ENCODE measurements around the gene RNF145.

The RNF145 gene, protein sequence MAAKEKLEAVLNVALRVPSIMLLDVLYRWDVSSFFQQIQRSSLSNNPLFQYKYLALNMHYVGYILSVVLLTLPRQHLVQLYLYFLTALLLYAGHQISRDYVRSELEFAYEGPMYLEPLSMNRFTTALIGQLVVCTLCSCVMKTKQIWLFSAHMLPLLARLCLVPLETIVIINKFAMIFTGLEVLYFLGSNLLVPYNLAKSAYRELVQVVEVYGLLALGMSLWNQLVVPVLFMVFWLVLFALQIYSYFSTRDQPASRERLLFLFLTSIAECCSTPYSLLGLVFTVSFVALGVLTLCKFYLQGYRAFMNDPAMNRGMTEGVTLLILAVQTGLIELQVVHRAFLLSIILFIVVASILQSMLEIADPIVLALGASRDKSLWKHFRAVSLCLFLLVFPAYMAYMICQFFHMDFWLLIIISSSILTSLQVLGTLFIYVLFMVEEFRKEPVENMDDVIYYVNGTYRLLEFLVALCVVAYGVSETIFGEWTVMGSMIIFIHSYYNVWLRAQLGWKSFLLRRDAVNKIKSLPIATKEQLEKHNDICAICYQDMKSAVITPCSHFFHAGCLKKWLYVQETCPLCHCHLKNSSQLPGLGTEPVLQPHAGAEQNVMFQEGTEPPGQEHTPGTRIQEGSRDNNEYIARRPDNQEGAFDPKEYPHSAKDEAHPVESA

DNA sequence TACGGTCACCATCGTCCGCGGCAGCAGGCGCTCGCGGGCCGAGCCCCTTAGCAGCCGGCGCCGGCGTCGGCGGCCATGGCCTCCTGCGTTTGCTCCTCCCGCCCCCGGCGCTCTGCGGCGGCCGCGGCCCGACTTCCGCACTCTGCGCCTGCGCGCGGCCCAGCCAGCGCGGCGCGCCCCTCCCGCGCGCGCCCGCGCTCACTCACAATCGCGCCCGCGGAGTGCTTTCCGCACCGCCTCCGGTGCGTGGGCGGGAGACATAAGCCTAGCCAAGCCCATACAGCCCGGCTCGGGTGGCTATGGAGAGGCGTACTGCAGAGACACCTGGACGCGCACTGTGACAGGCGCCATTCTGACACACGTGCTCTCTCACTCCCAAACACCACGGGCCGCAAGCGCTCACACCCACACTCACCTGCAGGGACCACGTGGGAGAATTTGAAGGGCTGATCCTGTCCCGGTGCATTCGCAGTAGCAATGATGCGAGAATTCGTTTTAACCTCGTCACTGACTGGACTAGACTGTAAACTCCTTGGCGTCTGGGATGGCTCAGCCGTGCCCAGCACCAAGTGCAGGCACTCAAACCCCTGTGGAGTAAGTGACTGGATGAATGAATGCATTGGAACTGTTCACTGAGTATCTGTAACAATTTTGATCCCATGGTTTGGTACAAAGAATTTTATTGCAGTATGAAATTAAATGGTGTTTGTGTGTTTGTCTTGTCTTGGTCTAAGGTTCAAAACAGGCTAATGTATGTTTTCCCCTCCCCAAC lies at the start of gene RNF145:
Gene RNF145 (minus strand): TSS at position 116 of the 772 bp plus-strand sequence. CDS start 5,936 bp downstream, outside the sequence.
- no peaks in the 10 kb centered on the region for H3K27me3 ChIP-seq (ENCODE audit: insufficient read depth, insufficient read length)
- TF ChIP-seq ZNF274 (IDR thresholded peaks at IDR 0.05; ENCODE audit: low read depth, low read length) (no peak), SUZ12 (IDR thresholded peaks at IDR 0.05; ENCODE audit: extremely low read depth, insufficient read depth, insufficient read length) (no peak), YY1 (IDR thresholded peaks at IDR 0.05; ENCODE audit: insufficient read depth, insufficient read length) (no peak)
- peak within 1 kb of the TSS; percentile 85 for H3K9ac ChIP-seq (ENCODE audit: insufficient read length, low read depth)
- H3K9me3 ChIP-seq (ENCODE audit: insufficient read depth, low read length) = no peaks in the 10 kb centered on the region
- no peak for DNase-seq (ENCODE audit: low read depth, low spot score)
- no peaks in the 10 kb centered on the region for H3K36me3 ChIP-seq (ENCODE audit: insufficient read depth, insufficient read length, low read length)
- H3K4me3 ChIP-seq (ENCODE audit: insufficient read length, low read depth) = peak within 1 kb of the TSS; percentile 86
- H3K4me1 ChIP-seq (ENCODE audit: insufficient read depth, insufficient read length) = no peaks in the 10 kb centered on the region

DNA sequence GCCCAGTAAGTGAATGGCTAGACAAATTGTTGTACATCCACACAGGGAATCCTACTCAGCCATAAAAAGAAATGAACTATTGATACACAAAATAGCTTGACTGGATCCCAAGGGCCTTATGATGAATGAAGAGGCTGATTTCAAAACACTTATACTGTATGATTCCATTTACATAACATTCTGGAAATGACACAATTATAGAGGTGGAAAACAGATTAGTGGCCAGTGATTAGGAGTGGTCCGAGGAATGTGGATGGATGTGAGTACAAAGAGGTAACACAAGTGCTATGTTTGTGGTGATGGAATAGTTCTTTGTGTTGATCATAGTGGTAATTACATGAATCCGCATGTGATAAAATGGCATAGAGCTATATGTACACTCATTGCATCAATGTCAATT lies 49.0 kb upstream of the RNF145 start:
- DNase-seq (ENCODE audit: low read depth, low spot score) = no peak
- TF ChIP-seq ZNF274 (IDR thresholded peaks at IDR 0.05; ENCODE audit: low read depth, low read length) (no peak), SUZ12 (IDR thresholded peaks at IDR 0.05; ENCODE audit: extremely low read depth, insufficient read depth, insufficient read length) (no peak), YY1 (IDR thresholded peaks at IDR 0.05; ENCODE audit: insufficient read depth, insufficient read length) (no peak)
- no peak overlapping the region for H3K9ac ChIP-seq (ENCODE audit: insufficient read length, low read depth)

DNA sequence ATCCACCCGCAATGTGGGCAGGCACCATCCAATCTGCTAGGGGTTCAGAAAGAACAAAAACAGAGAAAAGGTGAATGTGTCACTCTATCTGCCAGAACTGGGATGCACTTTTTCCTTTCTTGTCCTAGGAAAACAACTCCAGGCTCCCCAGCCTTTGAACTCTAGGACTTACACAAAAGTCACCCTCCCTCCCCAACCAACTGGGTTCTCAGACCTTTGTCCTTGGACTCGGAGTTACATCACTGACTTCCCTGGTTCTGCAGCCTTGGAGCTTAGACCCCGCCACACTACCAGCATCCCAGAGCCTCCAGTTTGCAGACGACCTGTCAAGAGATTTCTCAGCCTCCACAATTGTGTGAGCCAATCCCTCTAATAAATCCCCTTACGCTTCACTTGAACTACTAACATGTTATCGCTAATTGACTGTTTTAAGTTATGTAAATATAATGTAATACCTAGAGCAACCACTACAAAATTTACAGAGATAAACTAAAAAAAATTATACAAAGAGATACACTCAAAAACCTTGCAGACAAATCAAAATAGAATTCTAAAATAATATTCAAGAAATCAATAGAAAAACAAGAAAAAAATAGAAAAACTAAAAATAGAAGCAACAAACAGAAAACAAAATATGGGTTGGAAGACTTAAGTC lies 48.4 kb upstream of the RNF145 start:
- no peaks in the 10 kb centered on the region for H3K27me3 ChIP-seq (ENCODE audit: insufficient read depth, insufficient read length)
- no peaks in the 10 kb centered on the region for H3K4me1 ChIP-seq (ENCODE audit: insufficient read depth, insufficient read length)
- no peak for DNase-seq (ENCODE audit: low read depth, low spot score)
- H3K36me3 ChIP-seq (ENCODE audit: insufficient read depth, insufficient read length, low read length) = no peaks in the 10 kb centered on the region
- no peaks in the 10 kb centered on the region for H3K9me3 ChIP-seq (ENCODE audit: insufficient read depth, low read length)
- H3K9ac ChIP-seq (ENCODE audit: insufficient read length, low read depth) = no peak overlapping the region
- TF ChIP-seq YY1 (IDR thresholded peaks at IDR 0.05; ENCODE audit: insufficient read depth, insufficient read length) = no peak
- TF ChIP-seq ZNF274 (IDR thresholded peaks at IDR 0.05; ENCODE audit: low read depth, low read length) = no peak
- no peak for TF ChIP-seq SUZ12 (IDR thresholded peaks at IDR 0.05; ENCODE audit: extremely low read depth, insufficient read depth, insufficient read length)
- no peak overlapping the region for H3K4me3 ChIP-seq (ENCODE audit: insufficient read length, low read depth)

More for the DNA sequence above, 49.0 kb upstream of the RNF145 start:
- H3K9me3 ChIP-seq (ENCODE audit: insufficient read depth, low read length) = no peaks in the 10 kb centered on the region
- H3K4me1 ChIP-seq (ENCODE audit: insufficient read depth, insufficient read length) = no peaks in the 10 kb centered on the region
- H3K36me3 ChIP-seq (ENCODE audit: insufficient read depth, insufficient read length, low read length) = no peaks in the 10 kb centered on the region
- H3K4me3 ChIP-seq (ENCODE audit: insufficient read length, low read depth) = no peak overlapping the region
- no peaks in the 10 kb centered on the region for H3K27me3 ChIP-seq (ENCODE audit: insufficient read depth, insufficient read length)

DNA sequence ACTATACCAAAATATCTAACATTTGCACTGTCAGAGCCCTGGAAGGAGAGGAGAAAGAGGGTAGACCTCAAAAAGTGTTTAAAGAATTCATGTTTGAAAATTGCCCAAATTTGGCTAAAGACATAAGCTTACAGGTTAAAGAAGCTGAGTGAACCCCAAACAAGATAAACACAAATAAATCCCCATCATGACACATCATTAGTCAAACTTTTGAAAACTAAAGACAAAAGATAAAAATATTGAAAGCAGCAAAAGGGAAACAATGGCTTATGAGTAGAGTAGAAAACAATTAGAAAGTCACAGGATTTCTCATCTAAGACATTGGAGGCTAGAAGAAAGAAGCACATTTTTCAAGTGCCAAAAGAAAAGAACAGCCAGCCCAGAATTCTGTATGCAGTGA lies 47.7 kb upstream of the RNF145 start:
- H3K9me3 ChIP-seq (ENCODE audit: insufficient read depth, low read length) = no peaks in the 10 kb centered on the region
- DNase-seq (ENCODE audit: low read depth, low spot score) = no peak
- H3K27me3 ChIP-seq (ENCODE audit: insufficient read depth, insufficient read length) = no peaks in the 10 kb centered on the region
- no peak overlapping the region for H3K9ac ChIP-seq (ENCODE audit: insufficient read length, low read depth)
- H3K4me1 ChIP-seq (ENCODE audit: insufficient read depth, insufficient read length) = no peaks in the 10 kb centered on the region
- TF ChIP-seq ZNF274 (IDR thresholded peaks at IDR 0.05; ENCODE audit: low read depth, low read length) = no peak
- TF ChIP-seq SUZ12 (IDR thresholded peaks at IDR 0.05; ENCODE audit: extremely low read depth, insufficient read depth, insufficient read length) = no peak
- no peak for TF ChIP-seq YY1 (IDR thresholded peaks at IDR 0.05; ENCODE audit: insufficient read depth, insufficient read length)
- no peaks in the 10 kb centered on the region for H3K36me3 ChIP-seq (ENCODE audit: insufficient read depth, insufficient read length, low read length)
- no peak overlapping the region for H3K4me3 ChIP-seq (ENCODE audit: insufficient read length, low read depth)

DNA sequence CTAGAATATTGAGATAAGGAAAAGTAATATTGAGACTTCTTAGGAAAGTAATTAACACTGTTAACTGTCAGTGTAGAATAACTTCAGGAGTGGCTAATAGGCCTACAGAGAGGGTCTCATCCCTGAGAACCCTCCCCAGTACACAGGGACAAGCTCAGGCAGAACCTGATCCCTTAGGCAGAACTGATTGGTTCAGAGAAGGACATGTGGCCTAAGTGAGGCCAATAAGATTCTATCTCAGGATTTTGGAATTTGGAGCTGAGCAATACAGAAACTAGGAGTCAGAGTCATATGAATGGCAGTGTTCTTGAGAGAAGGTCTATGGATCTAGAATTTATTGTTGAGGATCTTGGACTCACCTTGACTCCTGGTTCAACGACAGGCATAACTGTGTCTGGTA lies 42.8 kb upstream of the RNF145 start:
- Histone ChIP-seq H3K27me3 (ENCODE audit: insufficient read depth, insufficient read length) (no peaks in the 10 kb centered on the region), H3K9me3 (ENCODE audit: insufficient read depth, low read length) (no peaks in the 10 kb centered on the region), H3K4me3 (ENCODE audit: insufficient read length, low read depth) (no peak overlapping the region), H3K4me1 (ENCODE audit: insufficient read depth, insufficient read length) (no peaks in the 10 kb centered on the region), H3K36me3 (ENCODE audit: insufficient read depth, insufficient read length, low read length) (no peaks in the 10 kb centered on the region), H3K9ac (ENCODE audit: insufficient read length, low read depth) (no peak overlapping the region)
- TF ChIP-seq YY1 (IDR thresholded peaks at IDR 0.05; ENCODE audit: insufficient read depth, insufficient read length) (no peak), SUZ12 (IDR thresholded peaks at IDR 0.05; ENCODE audit: extremely low read depth, insufficient read depth, insufficient read length) (no peak)
- DNase-seq (ENCODE audit: low read depth, low spot score) = no peak

DNA sequence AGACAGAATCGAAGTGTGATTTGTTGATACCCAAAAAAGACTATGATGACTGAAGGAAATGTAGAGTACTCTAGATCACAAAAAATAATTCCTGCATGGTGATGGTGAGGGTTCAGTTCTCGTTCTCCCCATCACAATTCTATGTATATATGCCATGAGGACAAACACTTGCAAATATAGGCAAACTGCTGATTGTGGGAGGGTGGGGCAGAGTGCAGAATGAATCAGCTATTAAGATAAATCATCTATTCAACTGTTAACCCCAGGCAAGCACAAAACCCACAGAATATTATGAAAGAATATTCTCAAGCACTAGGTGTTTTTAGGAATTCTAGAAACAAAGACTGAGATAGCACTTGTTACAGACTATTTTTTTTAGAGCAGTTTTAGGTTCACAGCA lies 39.8 kb upstream of the RNF145 start:
- no peaks in the 10 kb centered on the region for H3K4me1 ChIP-seq (ENCODE audit: insufficient read depth, insufficient read length)
- no peaks in the 10 kb centered on the region for H3K27me3 ChIP-seq (ENCODE audit: insufficient read depth, insufficient read length)
- no peaks in the 10 kb centered on the region for H3K9me3 ChIP-seq (ENCODE audit: insufficient read depth, low read length)
- DNase-seq (ENCODE audit: low read depth, low spot score) = no peak
- TF ChIP-seq ZNF274 (IDR thresholded peaks at IDR 0.05; ENCODE audit: low read depth, low read length) (no peak), SUZ12 (IDR thresholded peaks at IDR 0.05; ENCODE audit: extremely low read depth, insufficient read depth, insufficient read length) (no peak), YY1 (IDR thresholded peaks at IDR 0.05; ENCODE audit: insufficient read depth, insufficient read length) (no peak)
- no peak overlapping the region for H3K9ac ChIP-seq (ENCODE audit: insufficient read length, low read depth)
- H3K4me3 ChIP-seq (ENCODE audit: insufficient read length, low read depth) = no peak overlapping the region
- no peaks in the 10 kb centered on the region for H3K36me3 ChIP-seq (ENCODE audit: insufficient read depth, insufficient read length, low read length)

Data from NT2/D1 (cell line).